ENCODE data around the gene TMEM19.
"Not testable (repeated sequence)": the region's sequence is repeated elsewhere in the genome, so short reads cannot be mapped to it uniquely, and the experiment has no call there.

DNA sequence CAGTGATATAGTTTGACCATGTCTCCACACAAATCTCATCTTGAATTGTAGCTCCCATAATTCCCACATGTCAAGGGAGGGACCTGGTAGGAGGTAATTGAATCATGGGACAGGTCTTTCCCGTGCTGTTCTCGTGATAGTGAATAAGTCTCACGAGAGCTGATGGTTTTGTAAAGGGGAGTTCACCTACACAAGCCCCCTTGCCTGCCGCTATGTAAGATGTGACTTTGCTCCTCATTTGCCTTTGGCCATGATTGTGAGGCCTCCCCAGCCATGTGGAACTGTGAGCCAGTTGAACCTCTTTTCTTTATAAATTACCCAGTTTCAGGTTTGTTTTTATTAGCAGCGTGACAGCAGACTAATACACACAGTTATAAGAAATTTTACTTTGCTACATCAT lies 7.8 kb downstream of the TMEM19 start:
- TF ChIP-seq CTCF (conservative IDR thresholded peaks at IDR 0.05; ENCODE audit: low read depth, low read length); EZH2phosphoT487 (IDR thresholded peaks at IDR 0.05; ENCODE audit: borderline replicate concordance, low read length): not testable (repeated sequence)

Data from PC-3 (cell line).